Measurements from ENCODE around the gene THPO.
A peak's percentile ranks its signal among the peaks of the same experiment; 100 is the strongest.

THPO gene

DNA sequence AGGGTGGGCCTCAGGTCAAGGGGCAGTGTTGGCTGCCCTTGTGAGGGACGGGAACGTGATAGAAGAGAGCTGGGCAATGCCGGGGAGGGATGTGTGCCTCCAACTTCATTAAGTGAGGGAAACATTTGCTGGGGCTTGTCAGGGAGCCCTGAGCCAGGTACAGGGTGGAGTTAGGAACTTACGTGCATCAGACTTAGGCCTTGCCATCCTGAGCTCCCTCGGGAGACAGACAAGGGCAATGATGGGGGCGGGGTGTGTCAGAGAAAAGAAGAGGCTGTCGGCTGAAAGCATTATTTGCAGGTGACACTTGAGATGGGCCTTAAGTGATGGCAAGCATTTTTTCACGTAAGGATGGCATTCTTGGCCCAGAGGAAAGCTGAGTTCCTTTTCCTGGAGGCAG is 39.0 kb downstream of the THPO start:
- Histone ChIP-seq H3K4me1 (ENCODE audit: control insufficient read depth in 2 of 2, insufficient read depth in 1 of 2, low read depth in 1 of 2, low read length in 2 of 2) (peaks cover 20 to 31% of the 10 kb centered on the region in 2 donors), H3K9ac (ENCODE audit: low read depth, low read length, poor library complexity) (no peak overlapping the region), H2BK15ac (ENCODE audit: low read length) (no peak overlapping the region), H3K36me3 (replicated peaks in 1 of 2; ENCODE audit: control insufficient read depth in 2 of 2, insufficient read depth in 2 of 2, low read length in 2 of 2) (peaks cover 28 to 37% of the 10 kb centered on the region in 2 donors), H3K23ac (ENCODE audit: low read depth, low read length, poor library complexity) (no peak overlapping the region), H3K9me3 (replicated peaks in 1 of 2; ENCODE audit: control insufficient read depth in 2 of 2, insufficient read depth in 1 of 2, low read depth in 1 of 2, low read length in 2 of 2) (no peaks in the 10 kb centered on the region), H3K14ac (ENCODE audit: low read length) (no peak overlapping the region), H3K4ac (ENCODE audit: low read length) (no peak overlapping the region), H2AK5ac (ENCODE audit: low read depth, low read length) (no peak overlapping the region), H3K27ac (replicated peaks; ENCODE audit: low read length) (no peak overlapping the region), H4K8ac (ENCODE audit: low read depth, low read length) (no peak overlapping the region), H2BK5ac (ENCODE audit: low read length) (no peak overlapping the region), H2AFZ (ENCODE audit: low read length) (peak overlapping the region; percentile 81), H3K4me3 (ENCODE audit: low read length in 2 of 2) (peak overlapping the region; percentile 27 to 31), H3K79me1 (ENCODE audit: low read depth, low read length) (peaks cover 5% of the 10 kb centered on the region), H2BK120ac (ENCODE audit: low read depth, low read length) (no peak overlapping the region), H3K18ac (ENCODE audit: low read length) (no peak overlapping the region), H3K4me2 (ENCODE audit: insufficient read depth, low read length, poor library complexity, severe bottlenecking) (peak overlapping the region; percentile 37), H4K91ac (ENCODE audit: low read depth, low read length, poor library complexity) (no peak overlapping the region), H3K27me3 (ENCODE audit: control insufficient read depth in 3 of 3, insufficient read depth in 3 of 3, low read depth in 1 of 3, low read length in 3 of 3) (no peaks in the 10 kb centered on the region), H2BK12ac (ENCODE audit: low read length) (no peak overlapping the region)
- WGBS, 2 donors (ENCODE audit: extremely low coverage in 2 of 2, insufficient read length in 2 of 2, insufficient replicate concordance in 1 of 2): no CpG with 5 or more reads among the region's 8 CpGs
- no peak for DNase-seq (ENCODE audit: low spot score)

- Histone ChIP-seq H2BK5ac (ENCODE audit: low read length) (no peak overlapping the region), H3K27ac (replicated peaks; ENCODE audit: low read length) (peak overlapping the region; percentile 10)
Measured at GRCh38 chr3:184338511-184338945, 39.5 kb downstream of the THPO start.

GRCh38 chr3:184337981-184338380 is 40.0 kb downstream of the THPO start:
- peaks cover 30 to 39% of the 10 kb centered on the region in 2 donors for H3K36me3 ChIP-seq (replicated peaks in 1 of 2; ENCODE audit: control insufficient read depth in 2 of 2, insufficient read depth in 2 of 2, low read length in 2 of 2)
- no peak overlapping the region for H3K4me3 ChIP-seq (ENCODE audit: low read length in 2 of 2)
- H3K79me1 ChIP-seq (ENCODE audit: low read depth, low read length): peaks cover 5% of the 10 kb centered on the region
- H4K91ac ChIP-seq (ENCODE audit: low read depth, low read length, poor library complexity): no peak overlapping the region
- H3K27me3 ChIP-seq (ENCODE audit: control insufficient read depth in 3 of 3, insufficient read depth in 3 of 3, low read depth in 1 of 3, low read length in 3 of 3): no peaks in the 10 kb centered on the region
- H3K27ac ChIP-seq (replicated peaks; ENCODE audit: low read length): peak overlapping the region; percentile 10
- WGBS, 2 donors (ENCODE audit: extremely low coverage in 2 of 2, insufficient read length in 2 of 2, insufficient replicate concordance in 1 of 2): no CpG with 5 or more reads among the region's 7 CpGs
- no peak overlapping the region for H3K4ac ChIP-seq (ENCODE audit: low read length)
- no peak overlapping the region for H2BK5ac ChIP-seq (ENCODE audit: low read length)
- no peaks in the 10 kb centered on the region for H3K9me3 ChIP-seq (replicated peaks in 1 of 2; ENCODE audit: control insufficient read depth in 2 of 2, insufficient read depth in 1 of 2, low read depth in 1 of 2, low read length in 2 of 2)
- H3K23ac ChIP-seq (ENCODE audit: low read depth, low read length, poor library complexity): no peak overlapping the region
- no peak overlapping the region for H2BK12ac ChIP-seq (ENCODE audit: low read length)
- no peak overlapping the region for H3K4me2 ChIP-seq (ENCODE audit: insufficient read depth, low read length, poor library complexity, severe bottlenecking)
- H3K9ac ChIP-seq (ENCODE audit: low read depth, low read length, poor library complexity): no peak overlapping the region
- H3K18ac ChIP-seq (ENCODE audit: low read length): no peak overlapping the region
- peak overlapping the region; percentile 81 for H2AFZ ChIP-seq (ENCODE audit: low read length)
- H3K14ac ChIP-seq (ENCODE audit: low read length): no peak overlapping the region
- H3K4me1 ChIP-seq (ENCODE audit: control insufficient read depth in 2 of 2, insufficient read depth in 1 of 2, low read depth in 1 of 2, low read length in 2 of 2): peaks cover 20 to 31% of the 10 kb centered on the region in 2 donors
- H4K8ac ChIP-seq (ENCODE audit: low read depth, low read length): no peak overlapping the region
- no peak for DNase-seq (ENCODE audit: low spot score)
- no peak overlapping the region for H2BK15ac ChIP-seq (ENCODE audit: low read length)
- no peak overlapping the region for H2AK5ac ChIP-seq (ENCODE audit: low read depth, low read length)
- H2BK120ac ChIP-seq (ENCODE audit: low read depth, low read length): no peak overlapping the region

More at GRCh38 chr3:184338511-184338945, 39.5 kb downstream of the THPO start:
- Histone ChIP-seq H3K14ac (ENCODE audit: low read length) (no peak overlapping the region), H2BK15ac (ENCODE audit: low read length) (no peak overlapping the region), H3K79me1 (ENCODE audit: low read depth, low read length) (peaks cover 5% of the 10 kb centered on the region), H3K27me3 (ENCODE audit: control insufficient read depth in 3 of 3, insufficient read depth in 3 of 3, low read depth in 1 of 3, low read length in 3 of 3) (no peaks in the 10 kb centered on the region), H3K4me3 (ENCODE audit: low read length in 2 of 2) (peak overlapping the region; percentile 27 to 31), H3K23ac (ENCODE audit: low read depth, low read length, poor library complexity) (no peak overlapping the region), H2BK12ac (ENCODE audit: low read length) (no peak overlapping the region), H2AK5ac (ENCODE audit: low read depth, low read length) (no peak overlapping the region), H3K9ac (ENCODE audit: low read depth, low read length, poor library complexity) (peak overlapping the region; percentile 66), H3K4me1 (ENCODE audit: control insufficient read depth in 2 of 2, insufficient read depth in 1 of 2, low read depth in 1 of 2, low read length in 2 of 2) (peaks cover 20 to 31% of the 10 kb centered on the region in 2 donors), H3K18ac (ENCODE audit: low read length) (no peak overlapping the region), H2AFZ (ENCODE audit: low read length) (peak overlapping the region; percentile 81), H3K9me3 (replicated peaks in 1 of 2; ENCODE audit: control insufficient read depth in 2 of 2, insufficient read depth in 1 of 2, low read depth in 1 of 2, low read length in 2 of 2) (no peaks in the 10 kb centered on the region), H3K4ac (ENCODE audit: low read length) (no peak overlapping the region), H3K36me3 (replicated peaks in 1 of 2; ENCODE audit: control insufficient read depth in 2 of 2, insufficient read depth in 2 of 2, low read length in 2 of 2) (peaks cover 30 to 39% of the 10 kb centered on the region in 2 donors), H2BK120ac (ENCODE audit: low read depth, low read length) (no peak overlapping the region), H4K8ac (ENCODE audit: low read depth, low read length) (no peak overlapping the region), H3K4me2 (ENCODE audit: insufficient read depth, low read length, poor library complexity, severe bottlenecking) (peak overlapping the region; percentile 37), H4K91ac (ENCODE audit: low read depth, low read length, poor library complexity) (no peak overlapping the region)
- WGBS, 2 donors (ENCODE audit: extremely low coverage in 2 of 2, insufficient read length in 2 of 2, insufficient replicate concordance in 1 of 2): no CpG with 5 or more reads among the region's 37 CpGs
- DNase-seq (ENCODE audit: low spot score): peak; percentile 88

GRCh38 chr3:184337399-184337714 is 40.6 kb downstream of the THPO start, which contains the start of gene FAM131A:
FAM131A (plus strand) TSS chr3:184337600; CDS start chr3:184337631, 31 bp downstream.
- peak within 1 kb of the TSS; percentile 67 for H2BK5ac ChIP-seq (ENCODE audit: low read length)

More at GRCh38 chr3:184337399-184337714, 40.6 kb downstream of the THPO start, which contains the start of gene FAM131A:
- H3K36me3 ChIP-seq (replicated peaks in 1 of 2; ENCODE audit: control insufficient read depth in 2 of 2, insufficient read depth in 2 of 2, low read length in 2 of 2): peaks cover 31 to 39% of the 10 kb centered on the region in 2 donors
- no peak within 1 kb of the TSS for H4K8ac ChIP-seq (ENCODE audit: low read depth, low read length)
- peak within 1 kb of the TSS; percentile 81 for H2AFZ ChIP-seq (ENCODE audit: low read length)
- H3K9me3 ChIP-seq (replicated peaks in 1 of 2; ENCODE audit: control insufficient read depth in 2 of 2, insufficient read depth in 1 of 2, low read depth in 1 of 2, low read length in 2 of 2): no peaks in the 10 kb centered on the region
- H3K18ac ChIP-seq (ENCODE audit: low read length): peak within 1 kb of the TSS; percentile 86
- peak within 1 kb of the TSS; percentile 77 for H3K14ac ChIP-seq (ENCODE audit: low read length)
- peak within 1 kb of the TSS; percentile 82 for H3K9ac ChIP-seq (ENCODE audit: low read depth, low read length, poor library complexity)
- peak within 1 kb of the TSS; percentile 86 for H2AK5ac ChIP-seq (ENCODE audit: low read depth, low read length)
- H4K91ac ChIP-seq (ENCODE audit: low read depth, low read length, poor library complexity): no peak within 1 kb of the TSS
- H3K27me3 ChIP-seq (ENCODE audit: control insufficient read depth in 3 of 3, insufficient read depth in 3 of 3, low read depth in 1 of 3, low read length in 3 of 3): no peaks in the 10 kb centered on the region
- DNase-seq (ENCODE audit: low spot score): no peak
- H2BK15ac ChIP-seq (ENCODE audit: low read length): peak within 1 kb of the TSS; percentile 40
- peaks cover 20 to 31% of the 10 kb centered on the region in 2 donors for H3K4me1 ChIP-seq (ENCODE audit: control insufficient read depth in 2 of 2, insufficient read depth in 1 of 2, low read depth in 1 of 2, low read length in 2 of 2)
- no peak within 1 kb of the TSS for H2BK12ac ChIP-seq (ENCODE audit: low read length)
- peaks cover 5% of the 10 kb centered on the region for H3K79me1 ChIP-seq (ENCODE audit: low read depth, low read length)
- peak within 1 kb of the TSS; percentile 60 to 91 for H3K4me3 ChIP-seq (ENCODE audit: low read length in 2 of 2)
- no peak within 1 kb of the TSS for H2BK120ac ChIP-seq (ENCODE audit: low read depth, low read length)
- WGBS, 2 donors (ENCODE audit: extremely low coverage in 2 of 2, insufficient read length in 2 of 2, insufficient replicate concordance in 1 of 2): no CpG with 5 or more reads among the region's 6 CpGs
- H3K23ac ChIP-seq (ENCODE audit: low read depth, low read length, poor library complexity): no peak within 1 kb of the TSS
- peak within 1 kb of the TSS; percentile 26 for H3K4ac ChIP-seq (ENCODE audit: low read length)
- H3K27ac ChIP-seq (replicated peaks; ENCODE audit: low read length): peak within 1 kb of the TSS; percentile 86
- peak within 1 kb of the TSS; percentile 78 for H3K4me2 ChIP-seq (ENCODE audit: insufficient read depth, low read length, poor library complexity, severe bottlenecking)

Measured in neuronal stem cell (in vitro differentiated cells).